ENCODE data around the gene ADCY9.

The ADCY9 gene

GRCh38 chr16:4025428-4025827, 90.8 kb downstream of the ADCY9 start:
- DNase-seq: no peak

- no peak for DNase-seq
Observed at GRCh38 chr16:4021916-4022315, 94.3 kb downstream of the ADCY9 start.

- DNase-seq: no peak
Observed at GRCh38 chr16:4021070-4021779, 95.0 kb downstream of the ADCY9 start.

- DNase-seq: no peak
Observed at GRCh38 chr16:4019371-4019791, 96.9 kb downstream of the ADCY9 start.

GRCh38 chr16:4018391-4018790, 97.9 kb downstream of the ADCY9 start:
- no peak for DNase-seq

- DNase-seq: no peak
Observed at GRCh38 chr16:4017807-4018206, 98.4 kb downstream of the ADCY9 start.

- no peak for DNase-seq
Observed at GRCh38 chr16:4016658-4017057, 99.6 kb downstream of the ADCY9 start.

GRCh38 chr16:4016005-4016352, 100.3 kb downstream of the ADCY9 start:
- DNase-seq: no peak

- no peak for DNase-seq
Observed at GRCh38 chr16:4015275-4016004, 100.8 kb downstream of the ADCY9 start.

GRCh38 chr16:4011940-4012629, 104.2 kb downstream of the ADCY9 start:
- DNase-seq: no peak

- DNase-seq: no peak
Observed at GRCh38 chr16:4011225-4011939, 104.9 kb downstream of the ADCY9 start.

GRCh38 chr16:4010225-4011158, 105.8 kb downstream of the ADCY9 start:
- no peak for DNase-seq

GRCh38 chr16:4009177-4009576, 107.1 kb downstream of the ADCY9 start:
- DNase-seq: no peak

GRCh38 chr16:4008116-4008515, 108.1 kb downstream of the ADCY9 start:
- DNase-seq: no peak

- DNase-seq: no peak
Observed at GRCh38 chr16:4006397-4006999, 109.7 kb downstream of the ADCY9 start.

- no peak for DNase-seq
Observed at GRCh38 chr16:4005731-4006130, 110.5 kb downstream of the ADCY9 start.

GRCh38 chr16:4005281-4005680, 111.0 kb downstream of the ADCY9 start:
- DNase-seq: no peak

- no peak for DNase-seq
Observed at GRCh38 chr16:4004206-4004605, 112.0 kb downstream of the ADCY9 start.

- no peak for DNase-seq
Observed at GRCh38 chr16:4003576-4003975, 112.7 kb downstream of the ADCY9 start.

- no peak for DNase-seq
Observed at GRCh38 chr16:4003166-4003565, 113.1 kb downstream of the ADCY9 start.

GRCh38 chr16:4002121-4002520, 114.1 kb downstream of the ADCY9 start:
- no peak for DNase-seq

All from NCI-H446 treated with DMSO at 0.1 percent for 48 hours (cell line).